Gastroesophageal sphincter (tissue), 3 donors: Measurements from ENCODE around the gene TBC1D13.

Experiments used
- CTCF ChIP-seq, 4 experiments: fragments of 200-600 bp in 2 of 4; fragments of 450-650 bp in 2 of 4; sonication (generic) in 1 of 4; IDR thresholded peaks; one replicate each; pipeline ENCODE4 v1.5.1; 2017 to 2019; ENCODE audit warnings: antibody characterized with exemption in 4 of 4, mild to moderate bottlenecking in 2 of 4, moderate library complexity in 2 of 4
- EP300 ChIP-seq: sonication (generic); formaldehyde crosslinking; IDR thresholded peaks from one replicate; pipeline ENCODE4 v1.6.1; 2017; ENCODE audit warnings: antibody characterized with exemption, mild to moderate bottlenecking
- POLR2A ChIP-seq, 2 donors: fragments of 450-650 bp; IDR thresholded peaks; one replicate each; pipeline ENCODE4 v1.6.1; 2017; ENCODE audit warnings: antibody characterized with exemption in 2 of 2, mild to moderate bottlenecking in 2 of 2, moderate library complexity in 1 of 2
- POLR2AphosphoS5 ChIP-seq: sonication (generic); formaldehyde crosslinking; IDR thresholded peaks from one replicate; pipeline ENCODE4 v1.6.1; 2017; ENCODE audit warnings: antibody characterized with exemption

GRCh38 chr9:128765499-128765898, 21.6 kb upstream of the TBC1D13 start:
- TF ChIP-seq CTCF (IDR thresholded peaks at IDR 0.05) (no peak), POLR2A (IDR thresholded peaks at IDR 0.05) (no peak), EP300 (no peak), POLR2AphosphoS5 (no peak)
